ENCODE measurements around the gene BTAF1.

Gene BTAF1

DNA sequence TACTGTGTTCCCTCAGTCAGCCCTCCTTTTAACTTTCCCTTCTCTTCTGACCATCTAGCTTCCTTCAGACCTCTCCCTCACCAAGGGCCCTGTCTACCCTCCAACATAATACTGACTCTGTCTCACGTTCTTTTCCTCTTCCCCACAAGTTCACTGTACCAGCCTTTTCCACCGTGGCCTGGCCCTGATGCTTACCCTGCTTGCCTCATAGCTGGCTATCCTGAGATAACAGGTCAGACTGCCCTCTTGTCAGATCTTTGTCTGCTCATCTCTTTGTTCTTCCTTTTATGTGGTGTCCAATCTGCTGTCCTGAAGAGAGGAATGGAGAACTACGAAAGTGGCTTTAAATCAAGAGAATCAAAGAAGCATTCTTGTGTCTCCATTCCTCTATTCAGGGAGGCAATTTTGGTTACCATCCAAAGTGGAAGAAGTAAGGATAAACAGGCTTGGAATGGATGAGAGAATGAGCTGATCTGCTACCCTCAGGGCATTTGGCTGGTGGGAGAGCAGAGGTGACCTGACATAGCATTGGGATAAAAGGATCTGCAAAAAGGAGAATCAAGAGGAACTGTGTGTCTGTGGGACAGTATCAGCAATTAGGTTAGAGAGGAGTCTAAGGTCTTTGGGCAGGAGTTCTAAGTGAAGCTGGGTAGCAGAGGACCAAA is 8.1 kb downstream of the BTAF1 start:
- H3K79me1 ChIP-seq (ENCODE audit: low read length), result peaks cover 26% of the 10 kb centered on the region
- no peaks in the 10 kb centered on the region for H3K4me1 ChIP-seq (ENCODE audit: control insufficient read depth, low read depth, low read length)
- no peak overlapping the region for H3K9ac ChIP-seq (ENCODE audit: low read length)
- no peak overlapping the region for H4K8ac ChIP-seq (ENCODE audit: low read depth, low read length)
- no peak overlapping the region for H2BK5ac ChIP-seq (ENCODE audit: low read length)
- H3K56ac ChIP-seq (ENCODE audit: low read length), result no peak overlapping the region
- H3K27me3 ChIP-seq (ENCODE audit: insufficient read depth, low read length, poor library complexity), result no peaks in the 10 kb centered on the region
- WGBS (ENCODE audit: extremely low coverage, insufficient coverage, low lambda C conversion rate), result no CpG with 5 or more reads among the region's 3 CpGs
- peak; percentile 42 for DNase-seq
- no peak overlapping the region for H2BK120ac ChIP-seq (ENCODE audit: low read depth, low read length)
- peaks cover 2% of the 10 kb centered on the region for H3K36me3 ChIP-seq (ENCODE audit: control insufficient read depth, insufficient read depth, low read length)
- H4K5ac ChIP-seq (ENCODE audit: low read length), result no peak overlapping the region
- no peak overlapping the region for H3K18ac ChIP-seq (ENCODE audit: low read length)
- H3K27ac ChIP-seq (ENCODE audit: low read depth, low read length), result no peak overlapping the region
- no peak overlapping the region for H2AK5ac ChIP-seq (ENCODE audit: low read length)
- peaks cover 42% of the 10 kb centered on the region for H3K79me2 ChIP-seq (ENCODE audit: control insufficient read depth, insufficient read depth, low read length)
- no peak overlapping the region for H3K4me3 ChIP-seq (ENCODE audit: low read length)
- H3K23ac ChIP-seq (ENCODE audit: low read length), result no peak overlapping the region
- no peak overlapping the region for H3K4me2 ChIP-seq (ENCODE audit: low read length)
- H2BK15ac ChIP-seq (replicated peaks; ENCODE audit: low read depth), result no peak overlapping the region
- H3K4ac ChIP-seq (ENCODE audit: low read depth, low read length), result no peak overlapping the region

DNA sequence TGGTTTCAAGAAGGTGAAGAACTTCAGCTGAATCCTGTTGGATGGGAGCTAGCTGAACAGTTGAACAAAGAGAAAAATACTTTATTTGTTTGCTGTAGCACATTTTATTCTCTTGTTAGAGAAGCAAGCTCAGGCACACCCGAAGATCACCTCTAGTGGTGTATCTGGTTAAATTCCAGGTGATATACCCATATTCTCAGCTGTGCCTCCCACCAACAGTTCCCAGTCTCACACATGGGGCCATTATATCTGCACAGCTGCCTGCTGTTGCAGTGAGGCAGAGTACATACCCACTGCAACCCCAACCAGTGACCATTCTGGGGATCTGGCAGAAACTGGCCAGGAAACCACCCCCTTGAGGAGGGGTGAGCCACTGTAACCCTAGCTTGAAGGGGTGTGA is 9.2 kb downstream of the BTAF1 start:
- Histone ChIP-seq H4K8ac (ENCODE audit: low read depth, low read length) (no peak overlapping the region), H2BK5ac (ENCODE audit: low read length) (no peak overlapping the region), H2BK120ac (ENCODE audit: low read depth, low read length) (no peak overlapping the region), H3K36me3 (ENCODE audit: control insufficient read depth, insufficient read depth, low read length) (peaks cover 2% of the 10 kb centered on the region), H3K79me1 (ENCODE audit: low read length) (peaks cover 26% of the 10 kb centered on the region), H3K4me1 (ENCODE audit: control insufficient read depth, low read depth, low read length) (no peaks in the 10 kb centered on the region), H3K4me3 (ENCODE audit: low read length) (no peak overlapping the region), H3K79me2 (ENCODE audit: control insufficient read depth, insufficient read depth, low read length) (peaks cover 37% of the 10 kb centered on the region), H3K4me2 (ENCODE audit: low read length) (no peak overlapping the region), H3K56ac (ENCODE audit: low read length) (no peak overlapping the region), H2AK5ac (ENCODE audit: low read length) (no peak overlapping the region), H3K9ac (ENCODE audit: low read length) (no peak overlapping the region), H2BK15ac (replicated peaks; ENCODE audit: low read depth) (no peak overlapping the region), H3K18ac (ENCODE audit: low read length) (no peak overlapping the region), H3K27ac (ENCODE audit: low read depth, low read length) (no peak overlapping the region), H3K27me3 (ENCODE audit: insufficient read depth, low read length, poor library complexity) (no peaks in the 10 kb centered on the region), H3K23ac (ENCODE audit: low read length) (peak overlapping the region; percentile 48), H3K4ac (ENCODE audit: low read depth, low read length) (no peak overlapping the region), H4K5ac (ENCODE audit: low read length) (no peak overlapping the region)
- no peak for DNase-seq
- no CpG with 5 or more reads among the region's 1 CpG for WGBS (ENCODE audit: extremely low coverage, insufficient coverage, low lambda C conversion rate)

DNA sequence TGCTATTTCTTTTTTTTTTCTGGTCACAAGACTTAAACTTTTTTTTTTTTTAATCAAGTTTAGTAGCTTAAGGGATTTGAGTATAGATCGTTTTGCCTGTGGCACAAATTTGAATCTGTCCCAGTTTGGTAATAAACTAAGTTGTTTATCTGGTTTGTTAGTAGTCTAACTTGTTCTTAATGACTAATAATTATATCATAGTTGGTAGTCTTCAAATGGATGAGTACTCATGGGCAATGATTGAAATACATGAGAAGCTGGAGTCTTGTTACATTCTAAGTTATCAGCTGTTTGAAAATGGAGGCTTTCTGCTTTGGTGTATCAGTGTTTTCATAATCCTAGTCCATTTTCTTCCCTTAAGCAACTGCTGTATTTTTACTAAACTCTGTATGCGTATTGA is 12.3 kb downstream of the BTAF1 start:
- Histone ChIP-seq H3K23ac (ENCODE audit: low read length) (no peak overlapping the region), H4K5ac (ENCODE audit: low read length) (no peak overlapping the region)
- no peak for DNase-seq

DNA sequence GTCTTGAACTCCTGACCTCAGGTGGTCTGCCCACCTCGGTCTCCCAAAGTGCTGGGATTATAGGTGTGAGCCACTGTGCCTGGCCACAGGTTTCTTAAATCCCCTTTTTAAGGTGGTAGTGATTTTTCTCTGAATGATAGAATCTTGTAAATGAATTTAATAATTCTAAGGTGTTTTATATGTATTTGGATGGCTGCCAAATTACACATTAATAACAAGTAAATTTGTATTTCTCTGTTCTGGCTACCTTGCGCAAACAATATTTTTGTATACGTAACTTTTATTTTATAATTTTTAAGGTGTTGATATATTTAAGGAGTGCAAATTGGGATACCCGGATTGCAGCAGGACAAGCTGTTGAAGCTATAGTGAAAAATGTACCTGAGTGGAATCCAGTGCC is 16.1 kb downstream of the BTAF1 start:
- H4K8ac ChIP-seq (ENCODE audit: low read depth, low read length), result no peak overlapping the region
- H2BK5ac ChIP-seq (ENCODE audit: low read length), result no peak overlapping the region
- H3K4me3 ChIP-seq (ENCODE audit: low read length), result no peak overlapping the region
- no peaks in the 10 kb centered on the region for H3K27me3 ChIP-seq (ENCODE audit: insufficient read depth, low read length, poor library complexity)
- H2AK5ac ChIP-seq (ENCODE audit: low read length), result no peak overlapping the region
- H3K56ac ChIP-seq (ENCODE audit: low read length), result no peak overlapping the region
- H3K4me2 ChIP-seq (ENCODE audit: low read length), result no peak overlapping the region
- H3K18ac ChIP-seq (ENCODE audit: low read length), result no peak overlapping the region
- WGBS (ENCODE audit: extremely low coverage, insufficient coverage, low lambda C conversion rate), result 100% methylated on average over 1 of the region's 4 CpGs
- DNase-seq, result no peak
- no peak overlapping the region for H3K23ac ChIP-seq (ENCODE audit: low read length)
- H3K4ac ChIP-seq (ENCODE audit: low read depth, low read length), result no peak overlapping the region
- H2BK15ac ChIP-seq (replicated peaks; ENCODE audit: low read depth), result no peak overlapping the region
- peaks cover 11% of the 10 kb centered on the region for H3K79me1 ChIP-seq (ENCODE audit: low read length)
- H3K36me3 ChIP-seq (ENCODE audit: control insufficient read depth, insufficient read depth, low read length), result no peaks in the 10 kb centered on the region
- peaks cover 10% of the 10 kb centered on the region for H3K79me2 ChIP-seq (ENCODE audit: control insufficient read depth, insufficient read depth, low read length)
- no peaks in the 10 kb centered on the region for H3K4me1 ChIP-seq (ENCODE audit: control insufficient read depth, low read depth, low read length)
- H3K9ac ChIP-seq (ENCODE audit: low read length), result no peak overlapping the region
- no peak overlapping the region for H3K27ac ChIP-seq (ENCODE audit: low read depth, low read length)
- no peak overlapping the region for H2BK120ac ChIP-seq (ENCODE audit: low read depth, low read length)
- H4K5ac ChIP-seq (ENCODE audit: low read length), result no peak overlapping the region

More for the DNA sequence above, 12.3 kb downstream of the BTAF1 start:
- no peak overlapping the region for H2BK5ac ChIP-seq (ENCODE audit: low read length)
- H3K4me3 ChIP-seq (ENCODE audit: low read length), result no peak overlapping the region
- H2BK120ac ChIP-seq (ENCODE audit: low read depth, low read length), result no peak overlapping the region
- H3K4me2 ChIP-seq (ENCODE audit: low read length), result no peak overlapping the region
- no peak overlapping the region for H3K27ac ChIP-seq (ENCODE audit: low read depth, low read length)
- no peak overlapping the region for H2AK5ac ChIP-seq (ENCODE audit: low read length)
- WGBS (ENCODE audit: extremely low coverage, insufficient coverage, low lambda C conversion rate), result no CpG with 5 or more reads among the region's 2 CpGs
- H3K27me3 ChIP-seq (ENCODE audit: insufficient read depth, low read length, poor library complexity), result no peaks in the 10 kb centered on the region
- no peak overlapping the region for H3K56ac ChIP-seq (ENCODE audit: low read length)
- no peak overlapping the region for H4K8ac ChIP-seq (ENCODE audit: low read depth, low read length)
- H3K79me2 ChIP-seq (ENCODE audit: control insufficient read depth, insufficient read depth, low read length), result peaks cover 29% of the 10 kb centered on the region
- peaks cover 24% of the 10 kb centered on the region for H3K79me1 ChIP-seq (ENCODE audit: low read length)
- no peak overlapping the region for H3K4ac ChIP-seq (ENCODE audit: low read depth, low read length)
- H3K9ac ChIP-seq (ENCODE audit: low read length), result no peak overlapping the region
- H3K18ac ChIP-seq (ENCODE audit: low read length), result no peak overlapping the region
- no peak overlapping the region for H2BK15ac ChIP-seq (replicated peaks; ENCODE audit: low read depth)
- H3K4me1 ChIP-seq (ENCODE audit: control insufficient read depth, low read depth, low read length), result no peaks in the 10 kb centered on the region
- peaks cover 2% of the 10 kb centered on the region for H3K36me3 ChIP-seq (ENCODE audit: control insufficient read depth, insufficient read depth, low read length)

DNA sequence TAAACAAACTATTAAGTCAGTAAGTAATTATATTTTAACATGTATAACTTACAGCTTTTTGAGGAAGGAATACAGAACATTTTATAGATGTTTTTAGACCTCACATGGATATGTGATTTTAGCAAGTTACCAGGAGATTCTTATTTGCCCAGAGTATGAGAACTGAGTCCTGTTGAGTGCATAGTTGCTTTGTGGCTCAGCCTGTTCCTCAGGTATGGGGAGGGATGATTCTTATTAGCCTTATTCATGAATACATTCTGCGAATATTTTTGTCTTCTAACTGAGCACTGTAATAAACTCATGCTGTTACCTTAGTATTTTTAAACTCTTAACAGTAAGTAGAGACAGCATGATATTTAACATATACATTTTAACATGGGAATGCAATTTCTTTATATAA is 17.9 kb downstream of the BTAF1 start:
- Histone ChIP-seq H4K5ac (ENCODE audit: low read length) (no peak overlapping the region), H3K4me2 (ENCODE audit: low read length) (no peak overlapping the region), H4K8ac (ENCODE audit: low read depth, low read length) (no peak overlapping the region), H3K27ac (ENCODE audit: low read depth, low read length) (no peak overlapping the region), H2BK5ac (ENCODE audit: low read length) (no peak overlapping the region), H2AK5ac (ENCODE audit: low read length) (no peak overlapping the region), H3K9ac (ENCODE audit: low read length) (no peak overlapping the region), H3K79me1 (ENCODE audit: low read length) (peaks cover 5% of the 10 kb centered on the region), H3K4ac (ENCODE audit: low read depth, low read length) (no peak overlapping the region), H3K36me3 (ENCODE audit: control insufficient read depth, insufficient read depth, low read length) (no peaks in the 10 kb centered on the region), H3K18ac (ENCODE audit: low read length) (no peak overlapping the region), H3K4me3 (ENCODE audit: low read length) (no peak overlapping the region), H3K4me1 (ENCODE audit: control insufficient read depth, low read depth, low read length) (no peaks in the 10 kb centered on the region), H3K56ac (ENCODE audit: low read length) (no peak overlapping the region), H3K23ac (ENCODE audit: low read length) (no peak overlapping the region), H3K79me2 (ENCODE audit: control insufficient read depth, insufficient read depth, low read length) (peaks cover 7% of the 10 kb centered on the region), H2BK15ac (replicated peaks; ENCODE audit: low read depth) (no peak overlapping the region), H3K27me3 (ENCODE audit: insufficient read depth, low read length, poor library complexity) (no peaks in the 10 kb centered on the region), H2BK120ac (ENCODE audit: low read depth, low read length) (no peak overlapping the region)
- DNase-seq, result no peak
- no CpG with 5 or more reads among the region's 1 CpG for WGBS (ENCODE audit: extremely low coverage, insufficient coverage, low lambda C conversion rate)

Data from mesendoderm (in vitro differentiated cells).